GM12878 (cell line): ENCODE measurements around the gene SLC9C2. TPM values are rescaled to one million over a fixed set of nuclear protein-coding genes. Genes with fewer than 3 reads are reported as not detected.

Experiments
- ATF3 ChIP-seq: IDR thresholded peaks from 2 replicates; pipeline ENCODE4 v1.6.1; 2011; ENCODE audit warnings: low read depth, mild to moderate bottlenecking, low read length, moderate library complexity, borderline replicate concordance; ENCODE audit errors: extremely low read depth
- BMI1 ChIP-seq: fragments of 450-650 bp; IDR thresholded peaks from 2 replicates; pipeline ENCODE4 v1.6.1; 2016; ENCODE audit warnings: mild to moderate bottlenecking, moderate library complexity, borderline replicate concordance
- CHD1 ChIP-seq: IDR thresholded peaks from 2 replicates; pipeline ENCODE4 v1.6.1; 2012; ENCODE audit warnings: low read depth, low read length, improper control_type of control experiment
- CREB1 ChIP-seq: IDR thresholded peaks from 2 replicates; pipeline ENCODE4 v1.6.1; 2012; ENCODE audit warnings: low read depth, mild to moderate bottlenecking, inconsistent platforms
- EED ChIP-seq: sonication (generic); IDR thresholded peaks from 2 replicates; pipeline ENCODE4 v1.6.1; 2016; ENCODE audit warnings: antibody characterized with exemption, low read depth
- EGR1 ChIP-seq, 2 experiments: IDR thresholded peaks; 1 replicate in 1 of 2; 2 replicates in 1 of 2; pipeline ENCODE4 v1.6.1; 2011 to 2012; ENCODE audit warnings: low read depth in 2 of 2, low read length in 2 of 2, borderline replicate concordance in 1 of 2, mild to moderate bottlenecking in 1 of 2, moderate library complexity in 1 of 2
- HDAC2 ChIP-seq: fragments of 200-600 bp; sonication (generic); IDR thresholded peaks from 2 replicates; pipeline ENCODE4 v1.6.1; 2017
- JUNB ChIP-seq: IDR thresholded peaks from 2 replicates; pipeline ENCODE4 v1.6.1; 2016; ENCODE audit warnings: antibody characterized with exemption, mild to moderate bottlenecking
- MEF2B ChIP-seq: fragments of 450-650 bp; IDR thresholded peaks from 2 replicates; pipeline ENCODE4 v1.6.1; 2018; ENCODE audit warnings: mild to moderate bottlenecking, moderate library complexity; ENCODE audit not compliant: partially characterized antibody, poor library complexity, severe bottlenecking
- NBN ChIP-seq: fragments of 450-650 bp; IDR thresholded peaks from 2 replicates; pipeline ENCODE4 v1.6.1; 2016
- NFYB ChIP-seq: IDR thresholded peaks from 2 replicates; pipeline ENCODE4 v1.6.1; 2011; ENCODE audit warnings: low read depth, mild to moderate bottlenecking, low read length, improper control_type of control experiment, moderate library complexity; ENCODE audit not compliant: insufficient read depth
- NKRF ChIP-seq: fragments of 450-650 bp; conservative IDR thresholded peaks from 2 replicates; pipeline ENCODE4 v1.6.1; 2017; ENCODE audit warnings: mild to moderate bottlenecking, moderate library complexity
- POLR2AphosphoS5 ChIP-seq: IDR thresholded peaks from 2 replicates; pipeline ENCODE4 v1.6.1; 2011; ENCODE audit warnings: mild to moderate bottlenecking, low read length, inconsistent platforms
- RELA ChIP-seq: fragments of 450-650 bp; IDR thresholded peaks from 2 replicates; pipeline ENCODE4 v1.8.0; 2014; ENCODE audit warnings: borderline replicate concordance; ENCODE audit not compliant: partially characterized antibody
- SKIL ChIP-seq: fragments of 450-650 bp; IDR thresholded peaks from 2 replicates; pipeline ENCODE4 v1.6.1; 2017; ENCODE audit warnings: mild to moderate bottlenecking, low read depth, inconsistent platforms; ENCODE audit not compliant: poor library complexity, severe bottlenecking
- TCF7 ChIP-seq: IDR thresholded peaks from 2 replicates; pipeline ENCODE4 v1.6.1; 2014; ENCODE audit warnings: antibody characterized with exemption, borderline replicate concordance
- ZNF687 ChIP-seq: fragments of 450-650 bp; IDR thresholded peaks from 2 replicates; pipeline ENCODE4 v1.6.1; 2017; ENCODE audit warnings: mild to moderate bottlenecking, moderate library complexity
- polyA plus RNA-seq, 11 experiments: library from polyadenylated mRNA; depleted of rRNA in 4 of 11; unstranded in 6 of 11; stranded (reverse) in 5 of 11; fragments of >200 nt; fragmentation: Nextera tagmentation in 4 of 11; fragmentation: Illumina TruSeq in 1 of 11; extraction: Ambion mirVana in 4 of 11; extraction: Trizol in 1 of 11; gene quantifications; 1 replicate in 1 of 11; 2 replicates in 10 of 11; pipeline versions ENCODE4 v1.2.1 to v1.2.3, GENCODE V29; 2011 to 2016; ENCODE audit warnings: inconsistent platforms in 2 of 11, missing spikeins in 2 of 11, low read depth in 1 of 11
- total RNA-seq, 4 experiments: library from RNA; depleted of rRNA in 3 of 4; stranded (reverse); fragments of >200 nt in 3 of 4; fragmentation: Illumina TruSeq in 1 of 4; extraction: Trizol in 1 of 4; gene quantifications; 2 replicates each; pipeline versions ENCODE4 v1.2.1 to v1.2.3, GENCODE V29; 2013 to 2021

SLC9C2 gene
- total and polyA plus RNA-seq, 10 of the 15 experiments (the other 5 are each of a cell fraction or from before 2014, with no cell fraction given), result not detected

GRCh38 chr1:173477286-173478093, 125.4 kb downstream of the SLC9C2 start, which contains the start of gene PRDX6 (continued):
- TF ChIP-seq SKIL (no peak), TCF7 (no peak), EGR1 (IDR thresholded peaks at IDR 0.05; ENCODE audit: borderline replicate concordance in 1 of 2, low read depth in 2 of 2, low read length in 2 of 2) (peak in 1 of 2 experiments; percentile 75; a peak in 2 of 3 replicates), NFYB (no peak), MEF2B (no peak), HDAC2 (0 out of 2 replicates have a peak, but pooled peaks have one; percentile 48), ATF3 (no peak), NBN (no peak), ZNF687 (0 out of 2 replicates have a peak, but pooled peaks have one; percentile 8), CHD1 (0 out of 2 replicates have a peak, but pooled peaks have one; percentile 45), JUNB (no peak), NKRF (peak; percentile 71), CREB1 (peak; percentile 10; the same call in 1 of the 2 replicates), BMI1 (no peak), EED (peak; percentile 33; the same call in 1 of the 2 replicates), RELA (no peak), POLR2AphosphoS5 (peak; percentile 72)
